HCT116 (cell line): ENCODE results near the gene ZNF695. TPM values are rescaled to one million over a fixed set of nuclear protein-coding genes. Genes with fewer than 3 reads are reported as not detected.

ENCODE experiments used
- ATAC-seq: fragments of 200-7000 bp; cut with Tn5 transposase; 2 replicates; pipeline ENCODE4 v1.9.1; 2020; ENCODE audit warnings: mild to moderate bottlenecking, moderate library complexity
- BruUV-seq: library from RNA; stranded (reverse); fragments of 400-500 nt; replicated peaks from 2 replicates; lab custom pipeline; 2021; lab: Mats Ljungman, UMichigan
- CTCF ChIA-PET: fragments of 300-600 bp; sonication (Branson Sonifier 250); formaldehyde crosslinking; loops from one replicate; lab custom pipeline; 2021; ENCODE audit warnings: antibody characterized with exemption; lab: Charles Lee
- POLR2A ChIA-PET: fragments of 300-600, 350-600 bp; sonication (Branson Sonifier 250); formaldehyde crosslinking; loops from one replicate; lab custom pipeline; 2021; ENCODE audit warnings: antibody characterized with exemption; lab: Charles Lee
- RAD21 ChIA-PET, 2 experiments: fragments of 300-600 bp; sonication (Branson Sonifier 250); formaldehyde crosslinking; loops; one replicate each; lab custom pipeline; 2023; ENCODE audit warnings: low total read pairs in 2 of 2; ENCODE audit not compliant: uncharacterized antibody in 2 of 2, unreplicated experiment in 2 of 2, low non-redundant PET in 1 of 2; lab: Charles Lee
- DNase-seq: peaks from one replicate; pipeline ENCODE4 v3.0.0-alpha.2; 2010; ENCODE audit warnings: low read depth, low spot score
- H2AFZ ChIP-seq: fragments of 200-600 bp; shearing (Covaris generic), sonication (generic); 2 replicates; pipeline ENCODE4 v1.6.1; 2017; ENCODE audit warnings: low read depth, mixed run types, mixed read lengths, antibody characterized with exemption, low read length; ENCODE audit not compliant: poor library complexity, severe bottlenecking
- H3K27ac ChIP-seq: 2 replicates; pipeline ENCODE4 v1.5.1; 2012; ENCODE audit warnings: low read depth, low read length
- H3K27me3 ChIP-seq: fragments of 200-600 bp; sonication (generic); 2 replicates; pipeline ENCODE4 v1.6.1; 2016; ENCODE audit warnings: mixed run types, low read length, mixed read lengths; ENCODE audit not compliant: insufficient read depth
- H3K36me3 ChIP-seq, 2 experiments: fragments of 200-500 bp in 1 of 2; fragments of 200-600 bp in 1 of 2; sonication (Bioruptor generic) in 1 of 2; sonication (generic) in 1 of 2; 2 replicates each; pipeline versions ENCODE4 v1.5.1 to v1.6.1; 2014 to 2016; ENCODE audit warnings: low read length in 2 of 2, inconsistent platforms in 1 of 2, mixed read lengths in 1 of 2, mixed run types in 1 of 2; ENCODE audit not compliant: insufficient read depth in 2 of 2, control insufficient read depth in 1 of 2
- H3K4me1 ChIP-seq, 2 experiments: fragments of 200-600 bp in 1 of 2; sonication (generic) in 1 of 2; 2 replicates each; pipeline versions ENCODE4 v1.5.1 to v1.6.1; 2012 to 2017; ENCODE audit warnings: low read length in 2 of 2, inconsistent platforms in 1 of 2, mild to moderate bottlenecking in 1 of 2, mixed read lengths in 1 of 2, mixed run types in 1 of 2, moderate library complexity in 1 of 2; ENCODE audit not compliant: insufficient read depth in 2 of 2, control insufficient read depth in 1 of 2
- H3K4me2 ChIP-seq: fragments of 200-600 bp; sonication (generic); 2 replicates; pipeline ENCODE4 v1.6.1; 2017; ENCODE audit warnings: mixed run types, low read length, mixed read lengths
- H3K4me3 ChIP-seq, 2 experiments: fragments of 200-600 bp in 1 of 2; sonication (generic) in 1 of 2; replicated peaks in 1 of 2; 2 replicates each; pipeline ENCODE4 v1.5.1; 2011 to 2016; ENCODE audit warnings: low read length in 2 of 2, control low read depth in 1 of 2, low read depth in 1 of 2, mild to moderate bottlenecking in 1 of 2, mixed read lengths in 1 of 2, mixed run types in 1 of 2
- H3K79me2 ChIP-seq: fragments of 200-600 bp; sonication (generic); 2 replicates; pipeline ENCODE4 v1.6.1; 2017; ENCODE audit warnings: mild to moderate bottlenecking, mixed run types, low read length, moderate library complexity, mixed read lengths; ENCODE audit not compliant: insufficient read depth
- H3K9ac ChIP-seq: fragments of 200-600 bp; sonication (generic); 2 replicates; pipeline ENCODE4 v1.6.1; 2016; ENCODE audit warnings: low read length, mixed read lengths
- H3K9me2 ChIP-seq: fragments of 200-600 bp; sonication (generic), shearing (Covaris generic); 2 replicates; pipeline ENCODE4 v1.6.1; 2017; ENCODE audit warnings: mixed run types, mild to moderate bottlenecking, moderate library complexity; ENCODE audit not compliant: insufficient read depth
- H3K9me3 ChIP-seq, 2 experiments: fragments of 200-500 bp in 1 of 2; fragments of 200-600 bp in 1 of 2; sonication (Bioruptor generic) in 1 of 2; sonication (generic) in 1 of 2; 2 replicates each; pipeline ENCODE4 v1.6.1; 2014 to 2017; ENCODE audit warnings: low read length in 2 of 2, mixed read lengths in 2 of 2, inconsistent platforms in 1 of 2, low read depth in 1 of 2, mild to moderate bottlenecking in 1 of 2, mixed run types in 1 of 2, moderate library complexity in 1 of 2; ENCODE audit not compliant: control insufficient read depth in 1 of 2, insufficient read depth in 1 of 2
- H4K20me1 ChIP-seq: fragments of 200-600 bp; sonication (generic), shearing (Covaris generic); 2 replicates; pipeline ENCODE4 v1.6.1; 2017; ENCODE audit warnings: mixed run types, mild to moderate bottlenecking, moderate library complexity; ENCODE audit not compliant: insufficient read depth
- JUND ChIP-seq: IDR thresholded peaks from 2 replicates; pipeline ENCODE4 v1.6.1; 2012
- POLR2A ChIP-seq: IDR thresholded peaks from 2 replicates; pipeline ENCODE4 v1.7.0; 2011; ENCODE audit warnings: borderline replicate concordance; ENCODE audit not compliant: insufficient read depth, insufficient read length; ENCODE audit errors: extremely low read depth
- ZNF274 ChIP-seq: fragments of 200-500 bp; sonication (Bioruptor generic); IDR thresholded peaks from 2 replicates; pipeline ENCODE4 v1.6.1; 2014; ENCODE audit warnings: mild to moderate bottlenecking, low read depth, low read length, inconsistent platforms
- intact Hi-C: fragments of 100-400 bp; cut with micrococcal nuclease; formaldehyde crosslinking; loops from 2 replicates; pipeline ENCODE4 v1.10.0; 2022
- total RNA-seq: library from RNA; stranded (reverse); gene quantifications from one replicate; pipeline ENCODE4 v1.2.1, GENCODE V29; 2021; ENCODE audit not compliant: unreplicated experiment
- TF ChIP-seq, protein P1 (sequence below): IDR thresholded peaks from 2 replicates; pipeline ENCODE4 v1.6.1; 2011; ENCODE audit warnings: mild to moderate bottlenecking, low read length, moderate library complexity; ENCODE audit not compliant: insufficient replicate concordance; ENCODE audit errors: extremely low read depth

ZNF695 gene
- total RNA-seq, 1 experiment from 2014 or later = 14.9 TPM

- H4K20me1 ChIP-seq = no peaks in the 10 kb centered on the region
- BruUV-seq = TSS peak; percentile 17
- no peaks in the 10 kb centered on the region for H3K4me1 ChIP-seq
- H3K4me3 ChIP-seq = no peak overlapping the region
- H3K4me2 ChIP-seq = no peak overlapping the region
- TF ChIP-seq ZNF274 = peak; percentile 99
- TF ChIP-seq, protein P1, sequence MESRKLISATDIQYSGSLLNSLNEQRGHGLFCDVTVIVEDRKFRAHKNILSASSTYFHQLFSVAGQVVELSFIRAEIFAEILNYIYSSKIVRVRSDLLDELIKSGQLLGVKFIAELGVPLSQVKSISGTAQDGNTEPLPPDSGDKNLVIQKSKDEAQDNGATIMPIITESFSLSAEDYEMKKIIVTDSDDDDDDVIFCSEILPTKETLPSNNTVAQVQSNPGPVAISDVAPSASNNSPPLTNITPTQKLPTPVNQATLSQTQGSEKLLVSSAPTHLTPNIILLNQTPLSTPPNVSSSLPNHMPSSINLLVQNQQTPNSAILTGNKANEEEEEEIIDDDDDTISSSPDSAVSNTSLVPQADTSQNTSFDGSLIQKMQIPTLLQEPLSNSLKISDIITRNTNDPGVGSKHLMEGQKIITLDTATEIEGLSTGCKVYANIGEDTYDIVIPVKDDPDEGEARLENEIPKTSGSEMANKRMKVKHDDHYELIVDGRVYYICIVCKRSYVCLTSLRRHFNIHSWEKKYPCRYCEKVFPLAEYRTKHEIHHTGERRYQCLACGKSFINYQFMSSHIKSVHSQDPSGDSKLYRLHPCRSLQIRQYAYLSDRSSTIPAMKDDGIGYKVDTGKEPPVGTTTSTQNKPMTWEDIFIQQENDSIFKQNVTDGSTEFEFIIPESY = no peak
- TF ChIP-seq, all 23 proteins: peak for 1
- CTCF ChIA-PET = no interaction called here
- no peak overlapping the region for H3K27ac ChIP-seq
- no peak for ATAC-seq
- peaks cover 11 to 69% of the 10 kb centered on the region in 2 experiments for H3K36me3 ChIP-seq
- no peak overlapping the region for H3K9ac ChIP-seq
- H3K9me2 ChIP-seq = no peaks in the 10 kb centered on the region
- no peak overlapping the region for H2AFZ ChIP-seq
- H3K79me2 ChIP-seq = peaks cover 16% of the 10 kb centered on the region
- H3K9me3 ChIP-seq = peaks cover 43 to 66% of the 10 kb centered on the region in 2 experiments; a peak in 3 of 4 replicates
- RAD21 ChIA-PET = no interaction called here
- no peaks in the 10 kb centered on the region for H3K27me3 ChIP-seq
- POLR2A ChIA-PET = no interaction called here
- intact Hi-C loops = no loop called here
- DNase-seq = no peak
Observed at GRCh38 chr1:246987083-246987690, 20.7 kb downstream of the ZNF695 start.

- Histone ChIP-seq H2AFZ (no peak overlapping the region), H3K4me3 (no peak overlapping the region), H3K4me1 (no peaks in the 10 kb centered on the region), H3K9me2 (no peaks in the 10 kb centered on the region), H3K27me3 (no peaks in the 10 kb centered on the region), H3K79me2 (no peaks in the 10 kb centered on the region), H3K4me2 (no peak overlapping the region), H4K20me1 (no peaks in the 10 kb centered on the region), H3K9ac (no peak overlapping the region), H3K36me3 (peaks cover 0 to 44% of the 10 kb centered on the region in 2 experiments; a peak in 3 of 4 replicates), H3K9me3 (peaks cover 30 to 33% of the 10 kb centered on the region in 2 experiments; a peak in 3 of 4 replicates), H3K27ac (no peak overlapping the region)
- ATAC-seq (no peak), DNase-seq (no peak)
- TF ChIP-seq ZNF274 (no peak), JUND (no peak), POLR2A (no peak)
- BruUV-seq = no TSS peak
- ChIA-PET POLR2A (no interaction called here), CTCF (no interaction called here), RAD21 (no interaction called here)
- intact Hi-C loops = no loop called here
Observed at GRCh38 chr1:246978785-246979184, 29.1 kb downstream of the ZNF695 start.
